PC-9 (cell line): Measurements from ENCODE around the gene ADGRB3. TPM values are rescaled to one million over a fixed set of nuclear protein-coding genes. Genes with fewer than 3 reads are reported as not detected.

Source experiments
- BruUV-seq: library from RNA; stranded (reverse); fragments of 400-500 nt; replicated peaks from 2 replicates; lab custom pipeline; 2021; lab: Mats Ljungman, UMichigan
- CTCF ChIA-PET: fragments of 300-600 bp; sonication (Branson Sonifier 250); formaldehyde crosslinking; loops from one replicate; lab custom pipeline; 2022; ENCODE audit warnings: antibody characterized with exemption; lab: Charles Lee
- POLR2A ChIA-PET: fragments of 300-600 bp; sonication (Branson Sonifier 250); formaldehyde crosslinking; loops from one replicate; lab custom pipeline; 2022; ENCODE audit warnings: antibody characterized with exemption; ENCODE audit not compliant: unreplicated experiment; lab: Charles Lee
- DNase-seq, 2 experiments: peaks; one replicate each; pipeline versions ENCODE4 v3.0.0 to v3.0.0-alpha.2; 2015 to 2022; ENCODE audit warnings: mixed read lengths in 1 of 2
- H2AFZ ChIP-seq: fragments of 200-600 bp; sonication (generic); 2 replicates; pipeline ENCODE4 v1.8.1; 2017; ENCODE audit warnings: antibody characterized with exemption
- H3F3A ChIP-seq: fragments of 200-600 bp; sonication (generic); 2 replicates; pipeline ENCODE4 v1.8.1; 2017; ENCODE audit warnings: antibody characterized with exemption, mild to moderate bottlenecking, low read depth; ENCODE audit not compliant: insufficient read depth
- H3K27ac ChIP-seq: fragments of 200-600 bp; sonication (generic); 2 replicates; pipeline ENCODE4 v1.6.1; 2016; ENCODE audit warnings: mixed run types
- H3K27me3 ChIP-seq: fragments of 200-600 bp; sonication (generic); 2 replicates; pipeline ENCODE4 v1.6.1; 2016; ENCODE audit warnings: low read depth, mixed run types; ENCODE audit not compliant: insufficient read depth
- H3K36me3 ChIP-seq: fragments of 200-600 bp; sonication (generic); 2 replicates; pipeline ENCODE4 v1.6.1; 2016; ENCODE audit warnings: low read depth, mixed run types
- H3K4me1 ChIP-seq: fragments of 200-600 bp; sonication (generic); replicated peaks from 2 replicates; pipeline ENCODE4 v1.6.1; 2016; ENCODE audit warnings: mixed run types; ENCODE audit not compliant: insufficient read depth
- H3K4me2 ChIP-seq: fragments of 200-600 bp; sonication (generic); 2 replicates; pipeline ENCODE4 v1.6.1; 2017; ENCODE audit warnings: mixed run types
- H3K4me3 ChIP-seq: fragments of 200-600 bp; sonication (generic); 2 replicates; pipeline ENCODE4 v1.6.1; 2016; ENCODE audit warnings: mixed run types
- H3K79me2 ChIP-seq: fragments of 200-600 bp; sonication (generic); 2 replicates; pipeline ENCODE4 v1.6.1; 2017; ENCODE audit warnings: low read depth, mixed run types
- H3K9me2 ChIP-seq: fragments of 200-600 bp; sonication (generic); 2 replicates; pipeline ENCODE4 v1.8.1; 2017; ENCODE audit warnings: mild to moderate bottlenecking; ENCODE audit not compliant: insufficient read depth
- H3K9me3 ChIP-seq: fragments of 200-600 bp; sonication (generic); 2 replicates; pipeline ENCODE4 v1.8.1; 2016; ENCODE audit warnings: low read depth; ENCODE audit not compliant: insufficient read depth
- H4K20me1 ChIP-seq: fragments of 200-600 bp; sonication (generic); 2 replicates; pipeline ENCODE4 v1.8.1; 2017; ENCODE audit not compliant: insufficient read depth
- CTCF ChIP-seq: fragments of 200-600 bp; sonication (generic); conservative IDR thresholded peaks from 2 replicates; pipeline ENCODE4 v1.6.1; 2017; ENCODE audit warnings: mixed run types, antibody characterized with exemption, mild to moderate bottlenecking, moderate library complexity
- EZH2 ChIP-seq: fragments of 200-600 bp; sonication (generic); IDR thresholded peaks from 2 replicates; pipeline ENCODE4 v1.8.0; 2017; ENCODE audit warnings: antibody characterized with exemption, low read depth
- intact Hi-C: fragments of 100-400 bp; cut with micrococcal nuclease; formaldehyde crosslinking; loops from one replicate; pipeline ENCODE4 v1.10.0; 2022; ENCODE audit not compliant: unreplicated experiment
- total RNA-seq: library from RNA; stranded (reverse); gene quantifications from 2 replicates; pipeline ENCODE4 v1.2.3, GENCODE V29; 2021

ADGRB3 gene
- total RNA-seq, 1 experiment from 2014 or later = not detected

- Histone ChIP-seq H3K9me3 (no peaks in the 10 kb centered on the region), H3K4me2 (no peak overlapping the region), H3K9me2 (no peaks in the 10 kb centered on the region), H3K4me3 (no peak overlapping the region), H2AFZ (no peak overlapping the region), H3F3A (no peaks in the 10 kb centered on the region), H4K20me1 (no peaks in the 10 kb centered on the region), H3K27ac (no peak overlapping the region), H3K27me3 (no peaks in the 10 kb centered on the region), H3K79me2 (no peaks in the 10 kb centered on the region), H3K4me1 (no peaks in the 10 kb centered on the region), H3K36me3 (no peaks in the 10 kb centered on the region)
- BruUV-seq = no TSS peak
- DNase-seq = no peak
- intact Hi-C loops = no loop called here
- ChIA-PET POLR2A (no interaction called here), CTCF (no interaction called here)
- TF ChIP-seq CTCF = no peak
- TF ChIP-seq EZH2 = no peak
Observed at GRCh38 chr6:68709882-68710281, 74.8 kb downstream of the ADGRB3 start.

GRCh38 chr6:68710496-68710895, 75.4 kb downstream of the ADGRB3 start:
- Histone ChIP-seq H3K4me1 (no peaks in the 10 kb centered on the region), H3K27ac (no peak overlapping the region), H2AFZ (no peak overlapping the region), H3K9me3 (no peaks in the 10 kb centered on the region), H3K27me3 (no peaks in the 10 kb centered on the region), H3F3A (no peaks in the 10 kb centered on the region), H3K79me2 (no peaks in the 10 kb centered on the region), H3K36me3 (no peaks in the 10 kb centered on the region), H3K4me2 (no peak overlapping the region), H3K4me3 (no peak overlapping the region), H3K9me2 (no peaks in the 10 kb centered on the region), H4K20me1 (no peaks in the 10 kb centered on the region)
- TF ChIP-seq EZH2 (no peak), CTCF (no peak)
- POLR2A ChIA-PET = no interaction called here
- no peak for DNase-seq
- CTCF ChIA-PET = no interaction called here
- BruUV-seq = no TSS peak
- intact Hi-C loops = no loop called here

GRCh38 chr6:68710916-68711315, 75.8 kb downstream of the ADGRB3 start:
- Histone ChIP-seq H3K27me3 (no peaks in the 10 kb centered on the region), H2AFZ (no peak overlapping the region), H3K4me2 (no peak overlapping the region), H3K79me2 (no peaks in the 10 kb centered on the region), H4K20me1 (no peaks in the 10 kb centered on the region), H3K36me3 (no peaks in the 10 kb centered on the region), H3K4me1 (no peaks in the 10 kb centered on the region), H3K27ac (no peak overlapping the region), H3K9me2 (no peaks in the 10 kb centered on the region), H3K4me3 (no peak overlapping the region), H3F3A (no peaks in the 10 kb centered on the region), H3K9me3 (no peaks in the 10 kb centered on the region)
- TF ChIP-seq CTCF (no peak), EZH2 (no peak)
- intact Hi-C loops = no loop called here
- POLR2A ChIA-PET = no interaction called here
- BruUV-seq = no TSS peak
- CTCF ChIA-PET = no interaction called here
- no peak for DNase-seq
